HT1080 (cell line): ENCODE data around the gene AK8. TPM values are rescaled to one million over a fixed set of nuclear protein-coding genes. Genes with fewer than 3 reads are reported as not detected.
"Not testable (repeated sequence)": the region's sequence is repeated elsewhere in the genome, so short reads cannot be mapped to it uniquely, and the experiment has no call there.

ENCODE experiments used
- DNase-seq: peaks from one replicate; pipeline ENCODE4 v3.0.0-alpha.2; 2015; ENCODE audit warnings: low read depth
- total RNA-seq: library from RNA; depleted of rRNA; stranded (reverse); fragments of >200 nt; shearing (Covaris generic); gene quantifications from 2 replicates; pipeline ENCODE4 v1.2.3, GENCODE V29; 2014

The AK8 gene
- total RNA-seq, 1 experiment from 2014 or later: not detected

- peak; percentile 8 for DNase-seq
Observed at GRCh38 chr9:132774886-132775285, 103.2 kb downstream of the AK8 start.

- no peak for DNase-seq
Observed at GRCh38 chr9:132773764-132774339, 104.2 kb downstream of the AK8 start.

GRCh38 chr9:132773093-132773492, 105.0 kb downstream of the AK8 start:
- DNase-seq: no peak

- not testable (repeated sequence) for DNase-seq
Observed at GRCh38 chr9:132771752-132772151, 106.3 kb downstream of the AK8 start.

- no peak for DNase-seq
Observed at GRCh38 chr9:132770770-132771310, 107.2 kb downstream of the AK8 start.

- peak; percentile 37 for DNase-seq
Observed at GRCh38 chr9:132769906-132770769, 107.9 kb downstream of the AK8 start.

- DNase-seq: peak; percentile 26
Observed at GRCh38 chr9:132768932-132769905, 108.9 kb downstream of the AK8 start.

GRCh38 chr9:132763574-132763973, 114.5 kb downstream of the AK8 start:
- no peak for DNase-seq

GRCh38 chr9:132762896-132763295, 115.2 kb downstream of the AK8 start:
- DNase-seq: no peak

GRCh38 chr9:132761602-132762001, 116.5 kb downstream of the AK8 start:
- DNase-seq: no peak

- DNase-seq: no peak
Observed at GRCh38 chr9:132760057-132760456, 118.0 kb downstream of the AK8 start.

GRCh38 chr9:132757016-132757415, 121.1 kb downstream of the AK8 start:
- DNase-seq: no peak

- DNase-seq: no peak
Observed at GRCh38 chr9:132756214-132756845, 121.8 kb downstream of the AK8 start.

- no peak for DNase-seq
Observed at GRCh38 chr9:132755096-132755495, 123.0 kb downstream of the AK8 start.

- no peak for DNase-seq
Observed at GRCh38 chr9:132754236-132754635, 123.8 kb downstream of the AK8 start.

- no peak for DNase-seq
Observed at GRCh38 chr9:132753593-132753880, 124.5 kb downstream of the AK8 start.

GRCh38 chr9:132752877-132753592, 125.0 kb downstream of the AK8 start:
- no peak for DNase-seq

- no peak for DNase-seq
Observed at GRCh38 chr9:132750668-132751067, 127.4 kb downstream of the AK8 start.

GRCh38 chr9:132749306-132749705, 128.8 kb downstream of the AK8 start:
- no peak for DNase-seq

- no peak for DNase-seq
Observed at GRCh38 chr9:132748450-132748849, 129.6 kb downstream of the AK8 start.
